HG02798 (cell line): ENCODE measurements around the gene C4orf36.

Experiments used
- ATAC-seq: cut with Tn5 transposase; IDR thresholded peaks from one replicate; pipeline ENCODE4 v1.9.1; 2021; ENCODE audit warnings: mild to moderate bottlenecking; ENCODE audit not compliant: unreplicated experiment, poor library complexity

The C4orf36 gene

GRCh38 chr4:86870442-86871069, 21.7 kb downstream of the C4orf36 start:
- no peak for ATAC-seq

GRCh38 chr4:86857341-86858052, 34.7 kb downstream of the C4orf36 start:
- no peak for ATAC-seq

GRCh38 chr4:86856896-86857295, 35.3 kb downstream of the C4orf36 start:
- no peak for ATAC-seq

- ATAC-seq, result no peak
Observed at GRCh38 chr4:86855572-86855971, 36.6 kb downstream of the C4orf36 start.

- ATAC-seq, result no peak
Observed at GRCh38 chr4:86853209-86853608, 39.0 kb downstream of the C4orf36 start.

DNA sequence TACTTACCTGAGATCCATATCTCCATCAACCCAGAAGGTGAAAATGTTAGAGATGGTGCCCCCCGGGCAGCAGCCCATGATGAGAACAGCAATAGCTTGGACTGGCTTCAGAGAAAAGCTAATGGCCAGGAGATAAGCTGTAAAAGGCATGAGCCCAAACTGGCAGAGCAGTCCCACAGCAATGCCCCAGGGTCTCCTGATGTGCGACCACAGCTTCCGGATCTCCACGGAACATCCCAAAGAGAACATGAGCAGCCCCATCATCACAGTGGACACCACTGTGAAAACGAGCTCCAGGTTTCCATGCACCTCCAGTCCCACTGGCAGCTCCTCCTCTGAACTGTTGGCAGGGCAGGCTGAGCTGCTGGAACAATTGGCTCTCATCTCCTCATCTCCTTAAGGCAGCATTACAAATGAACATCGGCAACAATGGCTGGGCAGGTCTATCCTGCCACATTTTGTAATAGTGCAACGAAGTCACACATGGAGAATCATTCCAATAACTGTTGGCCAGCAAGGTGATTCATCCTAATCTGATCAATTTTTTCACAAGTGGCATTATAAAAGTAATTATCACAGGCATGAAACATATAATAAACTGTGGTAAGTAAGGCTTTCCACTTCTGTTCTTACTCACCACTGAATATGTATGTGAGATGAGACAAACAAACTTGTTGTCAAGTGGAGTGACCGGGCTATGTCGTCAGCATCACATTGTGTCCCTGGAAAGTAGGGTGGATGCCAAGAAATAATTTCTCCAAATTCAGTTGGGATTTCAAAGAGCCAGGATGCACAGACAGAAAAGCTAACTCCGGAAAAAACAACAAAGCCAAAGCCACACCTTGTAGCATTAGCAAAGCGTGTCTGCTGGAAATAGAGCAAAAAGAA, 43.2 kb downstream of the C4orf36 start, which contains the start of gene SLC10A6:
Gene SLC10A6, minus strand, starts transcription at position 653 of the 888 bp plus-strand sequence. Its CDS starts 269 bp downstream, at position 384.
- no peak for ATAC-seq

DNA sequence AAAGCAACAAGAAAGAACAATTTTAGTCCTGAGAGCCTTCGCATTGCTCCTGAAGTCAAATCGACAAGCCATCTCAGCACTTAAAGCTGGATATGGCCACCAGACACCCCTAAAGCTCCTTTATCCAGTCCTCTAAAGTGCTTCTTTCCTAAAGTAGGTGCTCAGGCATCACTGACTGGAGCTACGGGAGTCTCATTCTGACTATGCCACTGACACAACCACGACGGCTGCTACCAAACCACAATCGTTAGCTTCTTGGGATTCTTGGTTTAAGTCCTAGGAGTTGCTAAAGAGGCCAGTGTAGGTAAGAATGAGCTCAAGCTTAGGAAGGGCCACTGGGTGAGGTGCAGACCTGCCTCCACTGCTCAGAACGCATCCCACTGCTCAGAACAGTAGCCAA, 44.1 kb downstream of the C4orf36 start:
- ATAC-seq, result no peak

GRCh38 chr4:86847571-86847970, 44.7 kb downstream of the C4orf36 start:
- ATAC-seq, result no peak

DNA sequence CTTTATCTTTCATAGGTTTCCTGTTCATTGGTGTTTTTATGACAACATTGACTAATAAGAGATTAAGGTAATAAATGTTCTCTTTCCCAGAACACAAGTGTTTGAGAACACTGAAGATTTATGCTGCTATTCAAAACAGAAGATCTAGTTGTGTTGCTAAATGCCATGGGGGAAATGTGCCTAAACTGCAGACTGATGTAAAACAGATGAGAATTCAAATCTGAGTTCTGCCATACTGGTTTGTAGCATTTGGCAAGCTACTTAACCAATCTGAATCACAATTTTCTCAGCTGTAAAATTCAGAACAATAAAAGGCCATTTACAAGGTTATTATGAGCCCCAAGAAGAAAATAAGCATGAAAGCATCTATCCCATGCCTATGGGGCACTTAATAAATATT, 45.3 kb downstream of the C4orf36 start:
- no peak for ATAC-seq

GRCh38 chr4:86845593-86845992, 46.6 kb downstream of the C4orf36 start:
- no peak for ATAC-seq

DNA sequence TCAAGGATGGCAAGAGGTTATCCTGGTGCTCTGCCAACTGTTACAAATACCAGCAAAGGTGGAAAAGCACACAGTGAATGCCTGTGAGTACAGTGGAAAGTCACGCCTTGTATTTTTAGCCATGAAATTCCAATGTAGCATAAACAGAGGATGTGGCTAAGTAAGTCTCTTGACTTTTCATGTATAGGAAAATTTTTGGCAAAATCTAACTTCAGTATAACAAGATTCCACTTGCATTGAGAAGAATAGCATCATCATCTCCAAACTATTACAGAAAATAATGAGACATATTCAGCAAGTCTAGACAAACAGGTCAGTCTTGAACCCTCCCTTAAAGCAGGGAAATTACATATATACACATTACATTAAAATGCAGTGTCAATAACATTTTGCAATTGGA, 50.9 kb downstream of the C4orf36 start:
- no peak for ATAC-seq

DNA sequence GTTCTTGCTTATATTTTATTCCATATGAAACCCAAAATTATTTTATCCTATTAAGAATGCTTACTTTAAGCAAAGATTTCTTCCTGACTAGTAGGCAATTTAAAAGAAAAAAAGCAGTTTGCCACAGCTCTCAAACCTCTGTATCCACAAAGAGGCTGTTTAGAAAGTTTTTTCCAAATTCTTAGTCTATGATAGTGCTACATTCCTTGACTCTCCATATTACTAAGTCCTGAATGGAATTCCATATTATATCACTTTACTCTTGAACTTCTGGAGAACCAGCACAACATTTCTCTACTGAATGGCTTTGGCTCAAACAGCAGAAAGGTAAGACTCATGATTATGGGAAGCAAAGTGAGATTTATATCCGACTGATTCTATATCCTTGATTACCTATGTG, 51.4 kb downstream of the C4orf36 start:
- ATAC-seq, result no peak

DNA sequence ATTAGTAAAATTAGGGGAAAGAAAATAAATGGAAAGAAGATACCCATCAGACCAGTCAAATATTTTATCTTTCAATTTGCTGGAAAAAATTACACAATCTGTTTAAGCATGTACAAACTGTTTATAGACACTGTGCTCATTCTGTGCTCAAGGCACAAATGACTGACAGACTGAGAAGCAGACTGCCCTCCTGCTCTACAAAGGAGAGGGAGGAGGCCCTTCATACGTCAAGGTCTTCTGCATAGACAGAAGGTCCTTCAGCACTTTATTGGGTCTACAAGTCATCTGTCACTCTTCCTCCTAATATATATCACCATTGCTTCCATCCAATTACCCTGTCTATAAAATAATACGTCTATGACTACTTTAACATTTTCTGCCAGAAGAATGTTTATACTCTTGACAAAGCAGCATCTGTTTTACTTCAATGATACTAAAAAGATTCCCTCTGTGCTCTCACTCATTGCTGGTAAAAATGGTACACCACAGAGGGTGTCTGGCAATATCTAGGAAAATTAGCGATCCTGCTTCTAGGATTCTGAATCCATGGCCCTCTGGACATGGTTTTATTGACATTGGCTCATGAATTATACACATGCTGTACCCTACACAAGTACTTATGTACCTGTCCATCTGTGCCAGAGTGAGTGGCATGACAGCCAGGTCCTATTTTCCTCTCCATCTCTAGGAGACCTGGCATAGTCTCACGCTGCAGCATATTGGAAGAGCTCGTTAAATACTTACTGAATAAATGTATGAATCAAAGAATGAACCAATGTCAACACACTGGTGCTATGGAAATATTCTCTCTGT, 54.3 kb downstream of the C4orf36 start:
- no peak for ATAC-seq

GRCh38 chr4:86835677-86836076, 56.5 kb downstream of the C4orf36 start:
- no peak for ATAC-seq

DNA sequence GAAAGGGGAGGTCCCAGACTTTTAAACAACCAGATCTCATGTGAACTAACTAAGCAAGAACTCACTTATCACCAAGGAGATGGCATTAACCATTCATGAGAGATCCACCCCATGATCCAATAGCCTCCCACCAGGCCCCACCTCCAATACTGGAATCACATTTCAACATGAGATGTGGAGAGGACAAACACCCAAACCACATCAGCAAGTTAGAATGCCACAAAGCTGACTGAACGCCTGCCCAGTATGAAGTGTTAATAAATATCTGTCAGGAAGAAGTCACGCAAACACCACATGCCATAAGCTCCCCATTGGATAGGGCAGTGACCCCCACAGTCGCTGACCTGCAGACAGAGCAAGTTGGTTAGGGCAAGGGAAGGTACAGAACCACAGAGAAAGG, 57.3 kb downstream of the C4orf36 start:
- ATAC-seq, result no peak

DNA sequence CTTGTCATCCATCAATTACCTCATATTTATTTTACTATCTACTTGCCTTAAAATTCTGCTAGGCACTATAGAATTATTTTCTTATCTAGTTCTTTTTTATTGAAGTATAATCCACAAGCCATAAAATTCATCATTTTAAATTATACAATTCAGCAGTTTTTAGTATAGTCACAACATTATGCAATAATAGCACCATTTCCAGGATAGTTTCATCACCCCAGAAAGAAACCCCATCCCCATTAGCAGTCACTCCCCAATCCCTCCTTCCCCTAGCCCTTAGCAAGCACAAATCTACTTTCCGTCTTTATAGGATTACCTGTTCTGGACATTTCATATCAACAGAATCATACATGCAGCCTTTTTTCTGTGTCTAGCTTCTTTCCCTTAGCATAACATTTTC, 58.6 kb downstream of the C4orf36 start:
- ATAC-seq, result no peak

DNA sequence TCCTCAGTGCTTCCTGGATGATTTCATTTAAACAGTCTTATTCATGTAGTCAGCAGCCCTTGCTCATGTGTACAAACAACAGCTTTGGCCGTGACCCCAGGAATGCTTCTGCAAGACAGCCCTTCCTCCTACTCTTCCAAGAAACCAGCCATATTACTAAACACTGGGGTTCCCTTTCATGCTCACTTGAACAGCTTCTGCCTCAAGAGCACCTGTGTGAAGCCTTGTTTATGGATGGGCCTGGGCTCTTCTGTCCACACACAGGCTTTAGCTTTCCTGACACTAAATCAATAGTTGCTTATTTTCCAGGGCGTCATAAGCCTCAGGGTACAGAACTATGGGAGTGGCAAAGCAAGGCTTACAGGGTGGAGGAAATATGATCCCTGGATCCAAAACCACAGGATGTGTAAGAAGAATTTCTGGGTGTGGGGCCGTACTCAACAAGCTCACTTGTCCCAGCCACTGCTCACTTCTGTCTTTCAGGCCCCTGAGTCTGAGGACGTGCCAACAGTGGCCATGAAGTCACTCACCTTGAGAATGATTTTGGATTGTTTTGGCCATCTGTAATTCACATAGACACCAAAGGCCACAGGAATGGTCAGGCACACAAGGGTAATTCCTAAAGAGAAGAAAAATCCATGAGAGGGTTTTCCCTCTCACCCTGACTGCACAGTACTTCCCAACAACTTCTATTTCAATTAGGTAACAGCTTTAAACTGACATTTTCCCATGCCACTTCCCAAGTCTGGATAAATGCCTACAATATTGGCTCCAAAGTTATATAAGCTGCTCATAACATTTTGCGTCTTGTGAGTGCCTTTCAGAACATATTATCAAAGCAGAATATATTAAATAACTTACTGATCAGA, 60.7 kb downstream of the C4orf36 start:
- no peak for ATAC-seq
